Loucy (cell line): ENCODE results near the gene PSMB5.

ENCODE experiments used
- H2AFZ ChIP-seq: fragments of 200-600 bp; sonication (generic); 2 replicates; pipeline ENCODE4 v1.6.0; 2016; ENCODE audit warnings: antibody characterized with exemption, mild to moderate bottlenecking, low read length, moderate library complexity
- H3F3A ChIP-seq: fragments of 200-600 bp; 2 replicates; pipeline ENCODE4 v1.6.0; 2016; ENCODE audit warnings: antibody characterized with exemption, low read depth, mild to moderate bottlenecking
- H3K27me3 ChIP-seq: fragments of 200-600 bp; sonication (generic); 2 replicates; pipeline ENCODE4 v1.6.1; 2014; ENCODE audit warnings: low read length, mild to moderate bottlenecking; ENCODE audit not compliant: insufficient read depth, poor library complexity, severe bottlenecking
- H3K36me3 ChIP-seq: fragments of 200-600 bp; sonication (generic); 2 replicates; pipeline ENCODE4 v1.6.1; 2016; ENCODE audit warnings: low read length; ENCODE audit not compliant: insufficient read depth
- H3K4me1 ChIP-seq: fragments of 200-600 bp; sonication (generic); 2 replicates; pipeline ENCODE4 v1.5.1; 2014; ENCODE audit warnings: low read length, mild to moderate bottlenecking; ENCODE audit not compliant: insufficient read depth, poor library complexity, severe bottlenecking
- H3K4me2 ChIP-seq: fragments of 200-600 bp; sonication (generic); 2 replicates; pipeline ENCODE4 v1.6.0; 2014; ENCODE audit warnings: antibody characterized with exemption, low read length, low read depth, mild to moderate bottlenecking; ENCODE audit not compliant: poor library complexity, severe bottlenecking
- H3K4me3 ChIP-seq: fragments of 200-600 bp; sonication (generic); 2 replicates; pipeline ENCODE4 v1.5.1; 2014; ENCODE audit warnings: low read length, mild to moderate bottlenecking, mixed read lengths; ENCODE audit not compliant: poor library complexity, severe bottlenecking
- H3K79me2 ChIP-seq: fragments of 200-600 bp; sonication (generic); 2 replicates; pipeline ENCODE4 v1.6.1; 2014; ENCODE audit warnings: low read length; ENCODE audit not compliant: insufficient read depth
- H3K9ac ChIP-seq: fragments of 200-600 bp; sonication (generic); 2 replicates; pipeline ENCODE4 v1.6.0; 2014; ENCODE audit warnings: mild to moderate bottlenecking, low read depth, low read length, moderate library complexity; ENCODE audit not compliant: poor library complexity, severe bottlenecking
- H3K9me2 ChIP-seq: fragments of 200-600 bp; sonication (generic); replicated peaks from 2 replicates; pipeline ENCODE4 v1.6.1; 2016; ENCODE audit warnings: low read depth, low read length, mixed read lengths
- H3K9me3 ChIP-seq: fragments of 200-600 bp; sonication (generic); 2 replicates; pipeline ENCODE4 v1.6.1; 2014; ENCODE audit warnings: mild to moderate bottlenecking, antibody characterized with exemption, low read length, low read depth; ENCODE audit not compliant: insufficient read depth
- H4K20me1 ChIP-seq: fragments of 200-600 bp; sonication (generic); 2 replicates; pipeline ENCODE4 v1.6.0; 2014; ENCODE audit warnings: antibody characterized with exemption, low read length, mild to moderate bottlenecking; ENCODE audit not compliant: insufficient read depth, poor library complexity, severe bottlenecking
- CTCF ChIP-seq: fragments of 200-600 bp; sonication (generic); conservative IDR thresholded peaks from 2 replicates; pipeline ENCODE4 v1.5.1; 2014; ENCODE audit warnings: mild to moderate bottlenecking, antibody characterized with exemption, low read length
- EZH2phosphoT487 ChIP-seq: fragments of 200-600 bp; IDR thresholded peaks from 2 replicates; pipeline ENCODE4 v1.6.1; 2018; ENCODE audit warnings: antibody characterized with exemption, mild to moderate bottlenecking, moderate library complexity, borderline replicate concordance

PSMB5 gene

GRCh38 chr14:23078692-23079116 is 44.0 kb upstream of the PSMB5 start:
- Histone ChIP-seq H3K36me3 (peaks cover 88% of the 10 kb centered on the region), H3K4me3 (no peak overlapping the region), H3K4me2 (no peak overlapping the region), H2AFZ (no peak overlapping the region), H3K9ac (no peak overlapping the region), H3K4me1 (no peaks in the 10 kb centered on the region), H3K79me2 (no peaks in the 10 kb centered on the region), H3K9me2 (no peaks in the 10 kb centered on the region), H3K27me3 (no peaks in the 10 kb centered on the region), H3F3A (peaks cover 7% of the 10 kb centered on the region; the same call in 1 of the 2 replicates), H4K20me1 (peaks cover 6% of the 10 kb centered on the region), H3K9me3 (no peaks in the 10 kb centered on the region)
- TF ChIP-seq CTCF (no peak), EZH2phosphoT487 (no peak)

GRCh38 chr14:23077962-23078361 is 43.3 kb upstream of the PSMB5 start:
- no peaks in the 10 kb centered on the region for H3K9me2 ChIP-seq
- H3K36me3 ChIP-seq = peaks cover 86% of the 10 kb centered on the region
- H4K20me1 ChIP-seq = peaks cover 6% of the 10 kb centered on the region
- no peak overlapping the region for H3K9ac ChIP-seq
- TF ChIP-seq CTCF = no peak
- no peak for TF ChIP-seq EZH2phosphoT487
- H3K27me3 ChIP-seq = no peaks in the 10 kb centered on the region
- H3K4me1 ChIP-seq = no peaks in the 10 kb centered on the region
- H3K9me3 ChIP-seq = no peaks in the 10 kb centered on the region
- no peak overlapping the region for H2AFZ ChIP-seq
- no peak overlapping the region for H3K4me2 ChIP-seq
- no peaks in the 10 kb centered on the region for H3K79me2 ChIP-seq
- peaks cover 7% of the 10 kb centered on the region; the same call in 1 of the 2 replicates for H3F3A ChIP-seq
- no peak overlapping the region for H3K4me3 ChIP-seq

GRCh38 chr14:23076785-23077408 is 42.2 kb upstream of the PSMB5 start:
- H3K4me1 ChIP-seq = peaks cover 2% of the 10 kb centered on the region
- TF ChIP-seq EZH2phosphoT487 (no peak), CTCF (peak; percentile 78)
- peaks cover 89% of the 10 kb centered on the region for H3K36me3 ChIP-seq
- no peaks in the 10 kb centered on the region for H3K27me3 ChIP-seq
- H3K79me2 ChIP-seq = peaks cover 2% of the 10 kb centered on the region; the same call in 1 of the 2 replicates
- no peak overlapping the region for H3K4me3 ChIP-seq
- H3K9me3 ChIP-seq = no peaks in the 10 kb centered on the region
- H3K9ac ChIP-seq = no peak overlapping the region
- peaks cover 7% of the 10 kb centered on the region; the same call in 1 of the 2 replicates for H3F3A ChIP-seq
- H3K9me2 ChIP-seq = no peaks in the 10 kb centered on the region
- H3K4me2 ChIP-seq = no peak overlapping the region
- peaks cover 6% of the 10 kb centered on the region for H4K20me1 ChIP-seq
- H2AFZ ChIP-seq = no peak overlapping the region
